ENCODE data around the gene ARL2BP. TPM values are rescaled to one million over a fixed set of nuclear protein-coding genes. Genes with fewer than 3 reads are reported as not detected.
A peak's percentile ranks its signal among the peaks of the same experiment; 100 is the strongest.

ARL2BP gene
- total RNA-seq, 2 experiments from 2014 or later, result 34.9 to 37.9 TPM

DNA sequence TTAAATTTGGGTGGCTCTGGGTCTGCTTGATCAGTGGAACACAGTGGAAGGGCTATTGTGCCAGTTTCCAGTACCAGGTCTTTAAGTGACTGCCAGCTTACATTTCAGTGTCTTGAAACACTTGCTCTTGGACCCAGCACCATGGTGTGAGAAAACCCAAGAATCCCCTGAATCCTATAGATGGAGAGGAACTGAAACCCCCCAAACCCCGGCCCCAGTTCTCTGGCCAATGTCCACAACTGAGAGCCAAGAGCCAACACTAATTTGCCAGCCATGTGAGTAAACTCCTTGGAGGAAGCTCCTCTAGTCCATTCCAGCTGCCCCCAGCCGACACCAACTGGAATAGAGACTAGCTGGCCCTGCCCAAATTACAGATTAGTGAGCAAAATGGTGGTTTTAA is 2.4 kb upstream of the ARL2BP start:
- Mint-ChIP-seq H3K4me1 (peaks cover 17% of the 10 kb centered on the region), H3K27ac (no peak overlapping the region), H3K4me3 (no peak overlapping the region), H3K36me3 (peaks cover 17% of the 10 kb centered on the region), H3K27me3 (no peaks in the 10 kb centered on the region), H3K9me3 (no peaks in the 10 kb centered on the region)
- POLR2A ChIA-PET, result interaction anchor here (0.6 kb wide), 1 partner anchor 79 kb away, joined by 5 read pairs; no protein-coding TSS in a partner anchor
- DNase-seq (no peak), ATAC-seq (ENCODE audit: low read depth) (no peak)

DNA sequence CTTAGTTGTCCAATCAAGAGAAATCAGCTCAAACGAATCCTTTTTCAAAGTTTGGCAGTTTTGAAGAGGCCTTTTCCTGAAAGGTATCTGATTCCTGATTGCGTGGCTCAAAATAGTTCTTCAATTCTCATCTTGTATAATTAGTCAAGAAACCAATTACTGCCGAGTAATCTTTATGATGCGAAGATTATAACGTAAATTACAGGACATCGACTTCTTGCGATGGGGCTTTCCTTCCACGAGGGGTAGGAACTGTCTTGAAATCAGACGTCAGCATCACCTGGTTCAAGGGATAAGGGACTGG is 644 bp upstream of the ARL2BP start:
- H3K9me3 Mint-ChIP-seq, result no peaks in the 10 kb centered on the region
- peaks cover 9% of the 10 kb centered on the region for H3K36me3 Mint-ChIP-seq
- H3K4me3 Mint-ChIP-seq, result peak overlapping the region; percentile 93
- H3K27me3 Mint-ChIP-seq, result no peaks in the 10 kb centered on the region
- ATAC-seq (ENCODE audit: low read depth) (no peak), DNase-seq (no peak)
- peaks cover 16% of the 10 kb centered on the region for H3K4me1 Mint-ChIP-seq
- peak overlapping the region; percentile 90 for H3K27ac Mint-ChIP-seq
- POLR2A ChIA-PET, result interaction anchor here (0.5 to 1.1 kb wide), 2 partner anchors 19 to 98 kb away, joined by 3 to 6 read pairs; no protein-coding TSS in a partner anchor

DNA sequence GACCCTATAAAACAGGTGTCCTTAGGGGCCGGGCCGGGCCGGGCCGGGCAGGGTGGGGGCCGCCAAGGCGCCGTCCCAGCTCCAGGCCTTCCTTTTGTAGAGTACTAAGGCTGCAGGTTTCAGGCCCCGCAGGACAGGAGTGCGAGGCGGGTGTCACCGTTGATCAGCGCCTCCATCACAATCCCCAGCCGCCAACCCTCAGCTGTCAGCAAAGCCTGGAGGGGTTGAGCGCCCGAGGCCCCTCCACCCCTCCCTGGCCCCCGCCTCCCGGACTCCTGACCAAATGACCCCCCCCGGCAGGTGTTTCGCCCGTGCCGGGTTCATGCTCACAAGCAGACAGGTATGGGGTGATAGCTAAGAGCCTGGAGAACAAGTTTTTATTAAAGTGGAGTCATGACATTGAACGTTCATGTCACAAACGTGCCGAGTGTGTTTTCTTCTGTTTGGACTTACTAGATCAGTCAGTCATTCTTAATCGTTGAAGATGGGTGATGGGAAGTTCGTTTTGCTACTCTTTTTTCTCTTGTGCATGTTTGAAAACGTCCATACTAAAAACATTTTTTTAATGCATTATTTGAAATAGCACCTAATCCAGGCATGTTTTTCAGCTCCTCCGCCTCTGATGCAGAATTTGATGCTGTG is 534 bp downstream of the ARL2BP start:
- Mint-ChIP-seq H3K9me3 (no peaks in the 10 kb centered on the region), H3K27ac (peak overlapping the region; percentile 75), H3K4me1 (peaks cover 16% of the 10 kb centered on the region), H3K27me3 (no peaks in the 10 kb centered on the region), H3K36me3 (peaks cover 11% of the 10 kb centered on the region), H3K4me3 (peak overlapping the region; percentile 93)
- POLR2A ChIA-PET, result interaction anchor here (0.6 to 1.6 kb wide), 10 partner anchors 10 to 236 kb away, joined by 3 to 8 read pairs (median 3); partner anchors contain the start of genes CPNE2 and PSME3IP1
- DNase-seq (no peak), ATAC-seq (ENCODE audit: low read depth) (peak; percentile 34)

DNA sequence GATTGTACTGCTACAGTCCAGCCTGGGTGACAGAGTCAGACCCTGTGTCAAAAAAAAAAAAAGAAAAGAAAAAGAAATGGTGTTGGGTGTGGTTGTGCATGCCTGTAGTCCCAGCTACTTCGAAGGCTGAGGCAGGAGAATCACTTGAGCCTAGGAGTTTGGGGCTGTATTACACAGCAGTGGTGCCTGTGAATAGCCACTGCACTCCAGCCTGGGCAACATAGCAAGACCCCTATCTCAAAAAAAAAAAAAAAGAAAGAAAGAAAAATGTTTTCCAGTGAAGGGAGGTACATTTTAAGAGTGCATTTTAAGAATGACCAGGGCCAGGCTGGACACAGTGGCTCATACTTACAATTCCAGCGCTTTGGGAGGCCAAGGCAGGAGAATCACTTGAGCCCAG is 6.3 kb downstream of the ARL2BP start:
- H3K4me1 Mint-ChIP-seq, result peaks cover 2% of the 10 kb centered on the region

DNA sequence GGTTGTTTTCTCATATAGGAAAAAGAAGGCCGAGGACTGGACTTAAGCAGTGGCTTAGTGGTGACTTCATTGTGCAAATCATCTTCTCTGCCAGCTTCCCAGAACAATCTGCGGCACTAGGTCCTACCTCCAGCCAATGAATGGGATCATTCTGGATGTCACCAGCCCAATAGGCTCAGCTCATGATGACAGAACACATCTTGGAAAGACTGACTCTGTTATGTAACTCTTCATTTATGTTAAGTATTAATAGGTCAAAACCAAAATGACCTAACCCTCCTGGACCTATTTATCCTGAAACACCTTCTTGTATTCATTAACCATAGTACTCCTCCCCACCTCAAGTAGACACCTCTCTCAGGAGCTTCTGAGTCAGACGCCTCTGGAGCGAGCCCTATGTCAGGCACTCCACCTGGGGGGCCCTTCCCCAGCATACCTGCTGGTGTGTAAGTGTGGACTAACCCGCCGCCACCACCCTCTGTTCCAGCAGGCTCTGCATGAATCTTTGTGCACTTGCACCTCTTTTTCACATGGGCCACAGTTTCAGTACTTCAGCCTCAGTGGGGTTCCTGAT is 7.2 kb downstream of the ARL2BP start:
- Mint-ChIP-seq H3K27ac (no peak overlapping the region), H3K27me3 (no peaks in the 10 kb centered on the region), H3K4me1 (no peaks in the 10 kb centered on the region), H3K4me3 (no peak overlapping the region), H3K36me3 (peaks cover 27% of the 10 kb centered on the region), H3K9me3 (no peaks in the 10 kb centered on the region)
- POLR2A ChIA-PET, result no interaction called here
- ATAC-seq (ENCODE audit: low read depth) (no peak), DNase-seq (no peak)

More for the DNA sequence above, 6.3 kb downstream of the ARL2BP start:
- POLR2A ChIA-PET, result no interaction called here
- ATAC-seq (ENCODE audit: low read depth) (no peak), DNase-seq (no peak)
- Mint-ChIP-seq H3K27ac (no peak overlapping the region), H3K36me3 (peaks cover 28% of the 10 kb centered on the region), H3K27me3 (no peaks in the 10 kb centered on the region), H3K9me3 (no peaks in the 10 kb centered on the region), H3K4me3 (no peak overlapping the region)

DNA sequence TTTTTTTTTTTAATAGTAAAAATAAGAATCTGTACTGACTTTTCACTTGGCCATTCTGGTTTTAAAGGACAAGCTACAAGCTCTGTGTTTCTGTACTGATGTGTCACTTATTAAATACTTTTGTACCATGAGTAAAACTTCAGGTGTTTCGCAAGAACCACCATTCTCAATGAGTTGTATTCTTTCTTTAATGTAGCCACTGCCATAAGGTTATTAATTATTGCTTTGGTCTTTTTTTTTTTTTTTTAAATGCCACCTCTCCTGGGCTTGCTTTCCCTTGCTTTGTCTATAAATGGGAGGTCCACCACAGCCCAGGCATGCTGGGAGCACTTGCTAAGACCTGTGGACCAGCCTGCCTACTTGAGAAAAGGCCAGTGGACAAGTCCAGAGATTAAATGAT is 8.4 kb downstream of the ARL2BP start:
- no peaks in the 10 kb centered on the region for H3K27me3 Mint-ChIP-seq
- no peak overlapping the region for H3K4me3 Mint-ChIP-seq
- H3K36me3 Mint-ChIP-seq, result peaks cover 21% of the 10 kb centered on the region
- no peak for DNase-seq
- no peaks in the 10 kb centered on the region for H3K4me1 Mint-ChIP-seq
- H3K9me3 Mint-ChIP-seq, result no peaks in the 10 kb centered on the region
- H3K27ac Mint-ChIP-seq, result no peak overlapping the region
- no peak for ATAC-seq (ENCODE audit: low read depth)
- POLR2A ChIA-PET, result no interaction called here

DNA sequence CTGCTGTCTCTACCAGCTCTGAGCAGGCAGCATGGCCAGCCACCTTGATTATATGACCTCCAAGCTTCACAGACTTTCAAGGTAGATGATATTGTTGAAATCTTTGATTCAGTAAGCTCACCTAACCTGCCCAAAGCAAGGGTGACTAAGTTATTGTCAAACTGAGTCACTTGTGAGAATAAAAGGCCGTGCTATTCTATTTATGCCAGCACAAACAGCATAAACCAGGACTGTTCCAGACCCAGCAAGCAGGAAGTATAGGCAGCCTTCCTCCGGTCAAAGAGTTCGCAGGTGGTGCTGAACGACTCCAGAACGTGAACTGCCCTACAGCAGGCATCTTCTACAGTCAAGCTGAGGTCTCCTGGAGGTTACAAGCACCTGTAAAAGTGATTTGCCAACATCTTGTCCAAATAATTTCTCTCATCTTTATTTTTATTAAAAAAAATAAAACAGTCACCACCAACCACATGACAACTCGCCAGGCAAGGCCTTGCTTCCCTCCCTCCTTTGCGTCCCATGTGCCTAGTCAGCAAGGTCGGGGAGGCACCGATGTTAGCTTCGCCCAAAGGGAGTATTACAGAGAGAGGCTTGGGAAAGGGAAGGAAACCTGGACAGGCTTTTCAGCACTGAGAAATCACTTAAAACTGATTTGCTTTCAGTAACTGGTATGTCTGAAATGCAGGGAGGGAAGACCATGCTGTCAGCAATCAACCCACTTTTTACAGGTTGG is 10.8 kb downstream of the ARL2BP start:
- POLR2A ChIA-PET, result interaction anchor here (1.1 kb wide), 1 partner anchor 9 kb away, joined by 3 read pairs; no protein-coding TSS in a partner anchor
- ATAC-seq (ENCODE audit: low read depth) (no peak), DNase-seq (no peak)
- H3K27ac Mint-ChIP-seq, result no peak overlapping the region
- H3K27me3 Mint-ChIP-seq, result no peaks in the 10 kb centered on the region
- H3K36me3 Mint-ChIP-seq, result peaks cover 19% of the 10 kb centered on the region
- no peak overlapping the region for H3K4me3 Mint-ChIP-seq
- H3K9me3 Mint-ChIP-seq, result no peaks in the 10 kb centered on the region
- peaks cover 8% of the 10 kb centered on the region for H3K4me1 Mint-ChIP-seq

DNA sequence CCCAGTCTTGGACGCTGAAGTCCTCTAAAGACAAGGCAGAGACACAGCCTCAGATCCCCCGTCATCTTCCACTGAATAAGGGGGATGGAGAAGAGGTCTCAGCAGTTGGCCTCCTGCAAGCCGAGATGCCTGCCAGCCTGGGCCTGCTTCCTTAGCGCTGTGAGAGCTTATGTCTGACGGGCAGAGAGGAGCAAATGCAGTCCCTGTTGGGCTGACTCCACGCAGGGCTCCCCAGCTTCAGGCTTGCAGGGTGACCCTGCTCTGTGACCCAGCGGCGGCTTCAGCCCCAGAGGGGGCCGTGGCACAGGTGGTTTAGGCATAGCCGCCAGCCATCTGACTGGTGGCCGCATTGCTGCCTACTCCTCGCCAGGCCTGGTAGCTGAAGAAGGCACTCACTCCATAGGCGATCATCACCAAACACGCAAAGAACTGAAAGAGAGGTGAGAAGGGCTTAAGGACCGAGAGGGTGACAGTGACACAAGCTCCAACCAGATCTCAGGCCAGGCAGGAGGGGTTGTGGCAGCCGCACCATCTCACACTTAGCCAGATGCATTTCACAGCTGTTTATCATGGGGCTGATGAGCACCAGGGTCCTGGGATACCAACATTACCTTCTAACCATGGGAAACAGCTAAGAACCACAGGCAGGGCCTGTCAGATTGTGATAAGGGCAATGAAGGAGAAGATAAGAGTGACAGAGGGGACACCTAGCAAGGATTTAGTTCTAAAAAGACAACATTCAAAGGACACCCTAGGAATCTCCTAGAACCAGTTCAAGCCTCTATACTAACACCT is 11.7 kb downstream of the ARL2BP start:
- H3K27ac Mint-ChIP-seq, result no peak overlapping the region
- no peaks in the 10 kb centered on the region for H3K9me3 Mint-ChIP-seq

DNA sequence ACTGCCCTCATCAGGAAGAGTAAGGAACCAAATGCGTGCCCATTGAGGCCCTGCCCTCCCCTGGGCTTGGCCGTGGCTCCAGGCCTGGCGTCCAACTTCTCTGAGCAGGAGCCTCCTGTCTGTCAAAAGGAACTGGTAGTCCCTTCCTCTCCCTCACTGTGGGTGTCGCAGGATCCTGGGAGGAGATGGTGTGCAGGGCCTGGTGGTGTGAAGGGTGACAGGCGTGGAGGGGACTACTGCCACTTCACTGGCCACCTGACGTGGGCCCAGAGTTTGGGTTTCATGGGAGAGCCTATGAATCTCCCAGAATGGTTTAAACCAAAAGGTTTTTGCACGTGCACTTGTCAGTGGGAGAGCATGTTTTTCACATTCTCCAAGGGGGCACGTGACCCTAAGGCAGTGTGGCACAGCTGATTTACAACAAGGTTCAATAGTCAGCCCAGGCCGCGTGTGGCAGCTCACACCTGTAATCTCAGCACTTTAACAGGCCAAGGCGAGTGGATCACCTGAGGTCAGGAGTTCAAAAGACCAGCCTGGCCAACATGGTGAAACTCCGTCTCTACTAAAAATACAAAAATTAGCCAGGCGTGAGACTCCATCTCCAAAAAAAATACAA is 12.5 kb downstream of the ARL2BP start:
- Mint-ChIP-seq H3K27me3 (no peaks in the 10 kb centered on the region), H3K9me3 (no peaks in the 10 kb centered on the region), H3K36me3 (peaks cover 7% of the 10 kb centered on the region), H3K4me3 (no peak overlapping the region), H3K27ac (no peak overlapping the region), H3K4me1 (peaks cover 10% of the 10 kb centered on the region)
- POLR2A ChIA-PET, result interaction anchor here (1.0 kb wide), 1 partner anchor 12 kb away, joined by 3 read pairs; the partner anchor contains the start of gene ARL2BP
- DNase-seq, result peak; percentile 15
- ATAC-seq (ENCODE audit: low read depth), result no peak

More for the DNA sequence above, 11.7 kb downstream of the ARL2BP start:
- ATAC-seq (ENCODE audit: low read depth) (no peak), DNase-seq (peak; percentile 18)
- POLR2A ChIA-PET, result interaction anchor here (1.0 kb wide), 1 partner anchor 11 kb away, joined by 3 read pairs; the partner anchor contains the start of gene ARL2BP
- H3K27me3 Mint-ChIP-seq, result no peaks in the 10 kb centered on the region
- H3K4me3 Mint-ChIP-seq, result no peak overlapping the region
- peaks cover 10% of the 10 kb centered on the region for H3K4me1 Mint-ChIP-seq
- H3K36me3 Mint-ChIP-seq, result peaks cover 14% of the 10 kb centered on the region

DNA sequence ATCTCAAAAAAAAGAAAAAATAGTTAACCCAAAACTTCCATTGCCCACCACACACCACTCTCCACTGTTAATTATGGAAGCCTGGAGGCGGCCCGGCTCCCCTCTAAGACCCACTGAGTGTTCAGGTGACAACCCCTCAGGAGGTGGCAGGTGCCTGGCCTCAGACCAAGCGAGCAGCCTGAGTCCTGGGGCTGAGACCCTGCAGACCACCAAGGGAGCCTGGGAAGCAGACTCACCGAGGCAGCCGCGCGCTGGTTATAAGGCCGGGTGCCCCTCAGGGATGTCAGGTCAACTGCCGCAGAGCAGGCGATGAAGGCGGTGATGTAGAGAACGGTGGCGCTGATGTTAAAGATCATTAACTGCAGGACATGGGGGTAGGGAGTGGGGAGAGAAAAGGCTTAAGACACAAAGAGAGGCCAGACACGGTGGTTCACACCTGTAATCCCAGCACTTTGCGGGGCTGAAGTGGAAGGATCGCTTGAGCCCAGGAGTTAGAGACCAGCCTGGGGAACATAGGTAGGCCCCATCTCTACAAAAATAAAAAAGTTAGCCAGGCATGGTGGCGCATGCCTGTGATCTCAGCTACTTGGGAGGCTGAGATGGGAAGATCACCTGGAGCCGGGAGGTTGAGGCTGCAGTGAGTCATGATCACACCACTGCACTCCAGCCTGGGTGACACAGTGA is 13.3 kb downstream of the ARL2BP start:
- no peak for ATAC-seq (ENCODE audit: low read depth)
- DNase-seq, result peak; percentile 18
- no peak overlapping the region for H3K27ac Mint-ChIP-seq
- no peaks in the 10 kb centered on the region for H3K27me3 Mint-ChIP-seq
- H3K36me3 Mint-ChIP-seq, result peaks cover 3% of the 10 kb centered on the region
- no peaks in the 10 kb centered on the region for H3K9me3 Mint-ChIP-seq
- H3K4me3 Mint-ChIP-seq, result no peak overlapping the region
- POLR2A ChIA-PET, result interaction anchor here (0.6 kb wide), 1 partner anchor 159 kb away, joined by 6 read pairs; no protein-coding TSS in a partner anchor
- peaks cover 10% of the 10 kb centered on the region for H3K4me1 Mint-ChIP-seq

DNA sequence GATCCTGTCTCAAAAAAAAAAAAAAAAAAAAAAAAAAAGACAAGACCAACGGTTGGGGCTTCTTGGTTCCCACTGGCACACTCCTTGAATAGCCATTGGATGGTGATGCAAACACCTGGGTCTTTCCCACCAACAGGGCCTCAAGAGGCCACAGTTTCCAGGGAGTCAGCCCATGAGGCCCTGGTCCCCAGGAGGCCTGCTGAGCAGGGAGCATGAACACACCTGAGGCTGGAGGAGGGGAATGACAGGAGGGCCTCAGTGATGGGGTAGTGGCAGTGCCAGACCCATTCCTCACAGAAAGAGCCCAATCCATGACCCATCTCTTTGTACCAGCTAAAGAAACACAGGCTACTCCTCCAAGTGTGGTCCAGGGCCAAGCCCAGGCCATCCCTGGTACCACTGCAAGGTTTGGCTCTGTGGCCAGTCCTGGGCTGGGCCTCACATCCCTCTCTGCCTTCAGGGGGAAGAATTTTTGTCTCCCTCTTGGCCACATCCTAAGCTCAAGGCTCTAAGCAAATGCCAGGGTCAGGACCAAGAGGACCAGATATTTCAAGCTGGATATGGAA is 13.9 kb downstream of the ARL2BP start:
- POLR2A ChIA-PET, result interaction anchor here (0.6 kb wide), 2 partner anchors 48 to 159 kb away, joined by 3 to 6 read pairs; no protein-coding TSS in a partner anchor
- no peak overlapping the region for H3K27ac Mint-ChIP-seq
- DNase-seq (peak; percentile 20), ATAC-seq (ENCODE audit: low read depth) (no peak)
- H3K36me3 Mint-ChIP-seq, result peaks cover 2% of the 10 kb centered on the region
- H3K4me1 Mint-ChIP-seq, result peaks cover 10% of the 10 kb centered on the region
- no peaks in the 10 kb centered on the region for H3K27me3 Mint-ChIP-seq
- H3K4me3 Mint-ChIP-seq, result no peak overlapping the region
- no peaks in the 10 kb centered on the region for H3K9me3 Mint-ChIP-seq

DNA sequence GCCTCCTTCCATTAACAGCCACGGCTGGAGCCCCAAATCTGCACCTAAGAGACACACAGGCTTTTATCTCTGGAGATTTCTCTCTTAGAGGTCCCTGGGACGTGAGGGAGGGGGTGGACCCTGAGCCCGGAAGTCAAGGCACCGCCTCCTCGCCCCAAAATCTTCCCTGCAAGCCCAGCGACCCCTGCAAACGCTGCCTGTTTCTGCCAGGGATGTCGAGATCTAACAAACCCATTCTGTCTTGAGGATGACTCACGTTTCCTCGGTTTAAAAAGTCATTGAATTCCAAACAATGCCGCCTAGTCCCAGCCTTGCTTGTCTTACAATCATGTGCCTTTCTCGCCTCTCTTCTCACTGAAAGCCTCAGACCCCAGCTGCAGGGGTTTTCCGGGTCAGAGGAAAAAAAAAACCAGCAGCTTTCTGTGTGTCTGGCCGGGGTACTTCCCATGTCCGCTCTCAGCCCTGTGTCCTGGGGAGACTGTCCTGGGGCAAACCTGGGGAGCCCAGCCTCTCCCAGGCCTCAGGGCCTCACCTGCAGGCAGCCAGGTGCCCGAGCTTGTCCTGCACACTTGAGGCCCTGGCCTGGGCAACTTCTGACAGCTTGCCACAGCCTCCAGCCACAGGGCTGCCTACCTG is 15.4 kb downstream of the ARL2BP start:
- Mint-ChIP-seq H3K27ac (peak overlapping the region; percentile 87), H3K36me3 (no peaks in the 10 kb centered on the region), H3K27me3 (no peaks in the 10 kb centered on the region), H3K9me3 (no peaks in the 10 kb centered on the region), H3K4me1 (peaks cover 12% of the 10 kb centered on the region), H3K4me3 (peak overlapping the region; percentile 55)
- ATAC-seq (ENCODE audit: low read depth) (peak; percentile 62), DNase-seq (peak; percentile 43)
- POLR2A ChIA-PET, result no interaction called here

Data from activated naive CD8-positive, alpha-beta T cell treated with anti-CD3 and anti-CD28 coated beads, Interleukin-2, amount 10 ng/mL, durations not matched to agents 7 days and 5 days (primary cell).